NCI-H1694 treated with DMSO at 0.1 percent for 48 hours (cell line): ENCODE measurements around the gene BRWD1.

Source experiments
- DNase-seq: peaks from one replicate; lab custom pipeline; 2025; lab: John Stamatoyannopoulos, UW

BRWD1 gene

GRCh38 chr21:39197448-39198233 is 115.8 kb downstream of the BRWD1 start:
- DNase-seq: no peak

GRCh38 chr21:39196838-39197237 is 116.6 kb downstream of the BRWD1 start:
- no peak for DNase-seq

GRCh38 chr21:39196310-39196709 is 117.1 kb downstream of the BRWD1 start:
- DNase-seq: no peak

GRCh38 chr21:39193380-39193779 is 120.1 kb downstream of the BRWD1 start:
- no peak for DNase-seq

GRCh38 chr21:39189857-39190604 is 123.4 kb downstream of the BRWD1 start:
- no peak for DNase-seq

DNA sequence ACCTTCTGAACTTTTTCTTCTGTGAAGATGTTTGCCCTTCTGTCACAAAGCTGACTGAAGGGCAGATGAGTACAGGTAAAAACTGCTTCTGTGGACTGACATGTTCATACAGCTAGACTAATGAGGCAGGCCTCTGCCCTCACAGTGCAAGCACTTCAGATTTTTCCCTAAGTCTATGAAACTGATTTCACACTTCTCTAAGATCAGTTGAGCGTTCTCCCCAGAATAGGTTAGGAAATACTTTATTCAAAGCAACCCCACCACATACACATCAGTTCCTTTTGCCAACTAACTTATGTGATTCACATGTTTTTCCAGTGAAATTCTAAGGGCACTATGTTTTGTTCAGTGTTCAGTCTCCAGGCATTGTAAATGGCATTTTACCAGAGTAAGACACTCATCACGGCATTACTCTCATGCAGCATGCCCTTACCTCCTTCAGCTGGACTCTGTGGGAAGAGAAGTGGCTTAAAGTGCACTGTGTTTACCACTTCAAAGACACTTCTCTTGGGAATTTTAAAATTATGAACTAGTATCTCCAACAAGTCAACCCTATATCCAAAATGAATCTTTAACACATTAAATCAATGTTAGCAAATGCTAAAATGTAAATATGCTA is 124.8 kb downstream of the BRWD1 start:
- no peak for DNase-seq

DNA sequence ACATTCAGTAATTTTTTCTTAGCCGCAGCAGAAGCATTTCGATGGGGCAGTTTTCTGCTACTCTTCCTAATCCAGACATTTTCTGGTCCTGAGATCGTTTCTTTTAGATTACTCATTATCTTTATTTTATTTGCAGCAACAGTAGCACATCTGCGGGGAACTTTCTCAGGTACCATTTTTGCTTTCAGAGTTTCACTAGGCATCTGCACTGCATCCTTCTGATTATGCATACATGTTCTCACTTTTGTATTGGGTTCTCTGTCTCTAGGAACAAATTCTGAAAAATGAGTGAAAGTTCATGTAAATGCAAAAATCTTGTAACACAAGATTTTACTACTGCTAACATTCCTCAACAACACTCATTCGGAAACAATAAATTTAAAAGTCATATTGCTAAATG is 126.3 kb downstream of the BRWD1 start:
- DNase-seq: no peak

DNA sequence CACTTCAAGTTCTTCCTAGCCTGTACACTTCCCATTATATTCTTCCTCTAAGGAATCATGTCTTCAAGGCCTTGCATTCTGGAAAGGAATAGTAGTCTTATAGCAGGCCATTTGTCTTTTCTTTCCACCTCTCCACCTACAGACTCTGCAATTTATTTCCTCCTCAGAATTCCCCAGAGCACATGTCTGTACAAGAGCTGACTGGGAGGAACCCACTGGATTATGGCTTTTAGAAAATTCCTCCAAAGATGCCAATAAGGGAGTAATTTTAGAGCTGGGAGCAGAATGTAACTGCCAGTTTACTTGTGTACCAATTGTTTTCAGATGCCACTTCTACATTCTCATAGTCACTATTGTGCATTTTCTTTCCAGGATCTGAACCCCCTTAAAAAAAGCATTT is 126.8 kb downstream of the BRWD1 start:
- no peak for DNase-seq

GRCh38 chr21:39185157-39185556 is 128.3 kb downstream of the BRWD1 start:
- no peak for DNase-seq

DNA sequence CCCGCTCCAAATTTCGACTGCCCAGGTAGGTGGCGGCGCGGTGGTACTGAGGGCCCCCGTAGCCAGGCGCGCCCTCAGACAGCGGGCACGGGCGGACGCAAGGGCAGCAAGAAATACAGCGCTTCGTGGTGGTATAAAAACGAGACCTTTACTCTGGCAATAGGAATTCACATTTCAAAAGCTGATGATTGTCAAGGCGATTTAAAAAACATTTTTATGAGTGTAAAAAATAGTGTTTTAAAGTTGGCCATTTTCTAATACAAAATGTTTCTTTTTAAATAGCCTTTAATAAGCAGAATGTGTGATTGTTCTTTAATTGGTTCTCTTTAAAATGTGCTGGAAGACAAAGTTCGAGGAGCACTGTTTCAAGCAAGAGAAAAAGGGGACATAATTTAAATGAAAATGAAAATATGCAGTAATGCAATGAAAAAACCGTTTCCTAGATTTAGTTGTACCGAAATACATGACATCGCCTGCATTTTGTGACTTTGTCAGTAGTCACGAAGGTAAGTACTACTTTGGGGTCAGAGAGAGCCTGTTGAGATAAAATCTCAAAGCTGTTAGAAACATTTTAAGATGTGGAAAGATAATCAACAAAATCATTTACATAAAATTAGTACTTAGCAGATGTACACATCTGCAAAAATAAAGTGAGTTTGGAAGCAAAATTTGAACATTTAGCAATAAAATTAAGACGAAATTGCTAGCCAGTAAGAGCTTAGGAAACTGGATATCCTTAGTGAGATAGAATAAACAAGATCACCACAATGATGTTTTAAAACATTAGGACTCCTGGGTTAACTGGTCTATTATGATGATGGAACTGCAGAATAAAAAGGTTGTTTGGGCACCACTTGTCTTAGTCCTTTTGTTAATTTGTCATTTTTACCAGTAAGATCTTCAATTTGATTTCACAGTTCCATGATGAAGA is 129.1 kb downstream of the BRWD1 start:
- DNase-seq: peak; percentile 45

- peak; percentile 94 for DNase-seq
Observed at GRCh38 chr21:39183272-39184049, 130.0 kb downstream of the BRWD1 start, which contains the start of gene PSMG1. Gene PSMG1 (minus strand): TSS chr21:39183451. CDS start chr21:39183385, 66 bp downstream.

DNA sequence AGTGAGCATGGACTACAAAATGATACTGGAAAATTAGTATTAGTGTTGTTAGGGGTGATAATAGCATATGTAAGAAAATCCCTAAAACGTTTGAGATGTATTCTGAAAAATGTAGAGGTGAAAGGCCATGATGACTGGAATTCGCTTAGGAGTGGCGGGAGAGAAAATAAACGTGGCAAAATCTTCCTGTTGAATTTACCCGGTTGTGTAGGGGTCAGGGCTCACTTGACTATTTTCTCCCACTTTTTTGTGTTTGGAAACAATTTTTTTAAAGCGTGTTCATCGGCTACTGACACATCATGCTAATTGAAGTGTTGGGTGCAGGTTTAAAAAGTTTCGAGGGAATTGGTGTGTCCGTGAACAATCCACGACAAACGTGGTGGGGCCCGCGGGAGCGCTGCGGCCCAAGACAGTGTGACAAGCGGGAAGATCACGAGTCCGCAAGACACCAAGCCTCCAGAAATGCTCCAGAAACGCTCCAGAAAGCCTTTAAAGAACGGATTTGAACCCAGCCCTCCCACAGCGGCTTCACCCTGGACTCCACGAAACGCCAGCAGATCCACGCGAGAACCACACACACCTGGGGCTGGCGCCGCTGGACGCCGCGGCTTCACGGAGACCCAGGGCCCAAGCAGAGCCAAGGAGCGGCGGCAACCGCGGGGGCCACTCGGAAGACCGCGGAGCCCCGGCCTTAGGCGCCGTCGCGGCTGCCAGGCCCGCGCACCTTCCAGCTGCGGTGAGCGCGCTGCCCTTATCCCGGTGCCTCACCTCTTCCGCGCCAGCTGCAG is 130.8 kb downstream of the BRWD1 start:
- no peak for DNase-seq

- no peak for DNase-seq
Observed at GRCh38 chr21:39182016-39182415, 131.4 kb downstream of the BRWD1 start.

GRCh38 chr21:39181205-39181818 is 132.1 kb downstream of the BRWD1 start:
- no peak for DNase-seq

GRCh38 chr21:39180429-39181019 is 132.9 kb downstream of the BRWD1 start:
- no peak for DNase-seq

GRCh38 chr21:39178421-39178820 is 135.0 kb downstream of the BRWD1 start:
- no peak for DNase-seq

DNA sequence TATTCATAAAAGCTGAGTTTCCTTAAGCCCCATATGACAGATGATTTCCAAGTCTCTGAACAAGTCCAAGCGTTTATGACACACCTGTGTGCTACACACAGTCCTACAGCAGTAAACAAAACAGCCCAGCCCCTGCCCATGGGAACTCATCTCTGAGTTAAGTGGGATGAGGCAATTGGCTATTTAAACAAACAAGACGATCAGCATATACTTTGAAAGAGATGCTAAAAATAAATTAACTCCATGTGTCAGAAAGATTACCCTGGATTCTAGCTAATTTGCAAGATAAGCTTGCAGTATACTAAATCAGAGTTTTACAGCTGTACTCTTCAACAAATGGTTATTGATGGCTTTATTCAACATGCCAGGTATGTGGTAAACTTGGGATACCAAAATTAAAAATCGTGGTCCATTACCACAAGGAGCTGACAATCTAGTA is 137.1 kb downstream of the BRWD1 start:
- no peak for DNase-seq

DNA sequence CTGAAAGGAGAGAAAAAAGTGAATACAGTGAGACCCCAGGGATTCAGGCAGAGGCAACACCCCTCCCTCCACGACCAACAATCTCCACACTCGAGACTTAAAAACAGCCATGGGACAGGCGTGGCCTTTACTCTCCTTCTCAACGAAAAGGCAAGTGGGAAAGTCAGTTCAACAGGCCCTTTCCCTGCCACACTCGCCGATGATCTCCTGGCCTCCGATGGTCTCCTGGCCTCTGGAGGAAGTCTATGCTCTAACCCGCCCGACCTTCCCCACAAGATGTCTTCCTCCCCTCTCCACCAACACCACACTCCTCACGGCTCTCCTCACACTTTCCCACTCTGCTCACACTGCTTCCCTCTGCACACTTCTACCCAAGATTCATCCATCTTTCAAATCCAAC is 137.8 kb downstream of the BRWD1 start:
- no peak for DNase-seq

DNA sequence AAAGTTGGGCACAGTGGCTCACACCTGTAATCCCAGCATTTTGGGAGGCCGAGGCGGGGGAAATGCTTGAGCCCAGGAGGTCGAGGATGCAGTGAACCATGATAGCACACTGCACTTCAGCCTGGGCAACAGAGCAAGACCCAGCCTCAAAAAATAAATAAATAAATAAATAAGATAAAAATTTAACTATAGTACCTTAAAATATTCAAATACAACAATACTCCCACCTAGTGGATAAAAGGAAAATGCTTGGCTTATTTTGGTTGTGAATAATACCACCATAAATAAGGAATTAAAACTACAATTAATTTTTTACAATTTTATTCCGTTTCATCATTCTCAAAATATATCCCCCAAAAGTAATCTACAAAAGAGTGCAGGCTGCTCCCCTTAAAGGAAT is 138.3 kb downstream of the BRWD1 start:
- peak; percentile 70 for DNase-seq
